Endothelial cell of umbilical vein (primary cell): ENCODE results near the gene QRFP. TPM values are rescaled to one million over a fixed set of nuclear protein-coding genes. Genes with fewer than 3 reads are reported as not detected.

Experiments used
- BruUV-seq: library from RNA; stranded (reverse); fragments of 400-500 nt; replicated peaks from 2 replicates; lab custom pipeline; 2021; lab: Mats Ljungman, UMichigan
- CTCF ChIA-PET: fragments of 300-600, 350-600 bp; sonication (Branson Sonifier 250); formaldehyde crosslinking; loops from one replicate; lab custom pipeline; 2021; ENCODE audit warnings: antibody characterized with exemption, inconsistent platforms; lab: Charles Lee
- POLR2A ChIA-PET: fragments of 300-600, 350-600 bp; sonication (Branson Sonifier 250); formaldehyde crosslinking; loops from one replicate; lab custom pipeline; 2021; ENCODE audit warnings: antibody characterized with exemption, inconsistent platforms; lab: Charles Lee
- DNase-seq: peaks from one replicate; pipeline ENCODE4 v3.0.0-alpha.2; 2011; ENCODE audit warnings: low read depth, low spot score
- FAIRE-seq: peaks from 2 replicates; lab custom pipeline; 2011; peaks lifted over from hg19 to GRCh38; lab: Jason Lieb, UNC
- H2AFZ ChIP-seq: 2 replicates; pipeline ENCODE4 v1.6.0; 2012; ENCODE audit warnings: low read depth, low read length, control low read depth, inconsistent platforms
- H3K27ac ChIP-seq: 2 replicates; pipeline ENCODE4 v1.5.1; 2011; ENCODE audit warnings: low read depth, mild to moderate bottlenecking, control low read depth, low read length, moderate library complexity; ENCODE audit not compliant: insufficient read depth
- H3K27me3 ChIP-seq, 2 experiments: 2 replicates each; pipeline versions ENCODE4 v1.6.0 to v1.6.1; 2011; ENCODE audit warnings: low read length in 2 of 2, mixed read lengths in 1 of 2; ENCODE audit not compliant: control insufficient read depth in 2 of 2, insufficient read depth in 2 of 2
- H3K36me3 ChIP-seq, 2 experiments: 2 replicates in 1 of 2; 3 replicates in 1 of 2; pipeline ENCODE4 v1.5.1; 2011; ENCODE audit warnings: low read length in 2 of 2, mild to moderate bottlenecking in 1 of 2, moderate library complexity in 1 of 2; ENCODE audit not compliant: control insufficient read depth in 2 of 2, insufficient read depth in 2 of 2; ENCODE audit errors: extremely low read depth in 1 of 2
- H3K4me1 ChIP-seq: 3 replicates; pipeline ENCODE4 v1.5.1; 2011; ENCODE audit warnings: mild to moderate bottlenecking, low read length; ENCODE audit not compliant: control insufficient read depth, insufficient read depth; ENCODE audit errors: extremely low read depth
- H3K4me2 ChIP-seq: 2 replicates; pipeline ENCODE4 v1.6.1; 2011; ENCODE audit warnings: low read length, control low read depth, mixed read lengths; ENCODE audit not compliant: insufficient read depth
- H3K4me3 ChIP-seq, 3 experiments: fragments of 200-600 bp in 1 of 3; sonication (generic), shearing (Covaris generic) in 1 of 3; replicated peaks in 1 of 3; 2 replicates each; pipeline ENCODE4 v1.5.1; 2011 to 2016; ENCODE audit warnings: control low read depth in 3 of 3, low read length in 3 of 3, mild to moderate bottlenecking in 2 of 3, inconsistent platforms in 1 of 3, low read depth in 1 of 3, moderate library complexity in 1 of 3; ENCODE audit not compliant: insufficient read depth in 1 of 3
- H3K79me2 ChIP-seq: 2 replicates; pipeline ENCODE4 v1.6.0; 2012; ENCODE audit warnings: low read length, inconsistent platforms; ENCODE audit not compliant: control insufficient read depth, insufficient read depth
- H3K9ac ChIP-seq: replicated peaks from 2 replicates; pipeline ENCODE3; 2011; ENCODE audit warnings: low read length, control low read depth; ENCODE audit not compliant: insufficient read depth; ENCODE audit errors: extremely low read depth
- H3K9me1 ChIP-seq: replicated peaks from 3 replicates; pipeline ENCODE4 v1.6.0; 2011; ENCODE audit warnings: mild to moderate bottlenecking, low read length; ENCODE audit not compliant: control insufficient read depth, insufficient read depth; ENCODE audit errors: extremely low read depth
- H3K9me3 ChIP-seq: replicated peaks from 2 replicates; pipeline ENCODE4 v1.5.1; 2012; ENCODE audit warnings: low read length, inconsistent platforms; ENCODE audit not compliant: control insufficient read depth, insufficient read depth
- H4K20me1 ChIP-seq: replicated peaks from 2 replicates; pipeline ENCODE3; 2011; ENCODE audit warnings: mild to moderate bottlenecking, low read length; ENCODE audit not compliant: control insufficient read depth, insufficient read depth; ENCODE audit errors: extremely low read depth
- CTCF ChIP-seq, 2 donors: IDR thresholded peaks; 1 replicate in 1 of 2; 2 replicates in 1 of 2; pipeline ENCODE4 v1.5.1; 2011; ENCODE audit warnings: low read length in 2 of 2, mild to moderate bottlenecking in 2 of 2, moderate library complexity in 2 of 2, control low read depth in 1 of 2, inconsistent platforms in 1 of 2, low read depth in 1 of 2; ENCODE audit not compliant: insufficient read depth in 1 of 2; ENCODE audit errors: extremely low read depth in 1 of 2
- EZH2 ChIP-seq: IDR thresholded peaks from 2 replicates; pipeline ENCODE4 v1.6.1; 2012; ENCODE audit warnings: borderline replicate concordance, low read depth, mild to moderate bottlenecking, moderate library complexity, low read length, inconsistent platforms; ENCODE audit not compliant: severe bottlenecking
- FOS ChIP-seq: IDR thresholded peaks from 2 replicates; pipeline ENCODE4 v1.6.1; 2011; ENCODE audit warnings: mild to moderate bottlenecking, low read length, moderate library complexity, borderline replicate concordance; ENCODE audit not compliant: insufficient read depth
- GATA2 ChIP-seq: IDR thresholded peaks from 2 replicates; pipeline ENCODE4 v1.7.0; 2011; ENCODE audit warnings: low read depth, mild to moderate bottlenecking, moderate library complexity, mixed read lengths, low read length; ENCODE audit not compliant: insufficient read length, insufficient read depth
- JUN ChIP-seq: IDR thresholded peaks from 2 replicates; pipeline ENCODE4 v1.6.1; 2011; ENCODE audit warnings: borderline replicate concordance, low read depth; ENCODE audit not compliant: insufficient read length, insufficient read depth
- MYC ChIP-seq: IDR thresholded peaks from one replicate; pipeline ENCODE4 v1.6.1; 2011; ENCODE audit warnings: mild to moderate bottlenecking, low read depth, low read length
- POLR2A ChIP-seq: IDR thresholded peaks from 2 replicates; pipeline ENCODE4 v1.6.1; 2012; ENCODE audit warnings: low read depth, mild to moderate bottlenecking, control low read depth, low read length
- POLR2AphosphoS5 ChIP-seq: IDR thresholded peaks from 2 replicates; pipeline ENCODE4 v1.6.1; 2012; ENCODE audit warnings: low read depth, mild to moderate bottlenecking, control low read depth, low read length, moderate library complexity; ENCODE audit not compliant: insufficient read depth
- dilution Hi-C: fragments of 300-500 bp; cut with MboI; formaldehyde crosslinking; loops from one replicate; pipeline ENCODE4 v1.15.0; 2019; ENCODE audit warnings: low sequenced_read_pairs; ENCODE audit not compliant: extremely low pct_ligation_motif_present
- intact Hi-C: fragments of 100-400 bp; cut with micrococcal nuclease; formaldehyde crosslinking; loops from one replicate; pipeline ENCODE4 v1.10.0; 2022
- polyA plus RNA-seq, 4 experiments: library from polyadenylated mRNA; depleted of rRNA in 3 of 4; stranded (reverse) in 3 of 4; unstranded in 1 of 4; fragments of >200 nt; gene quantifications; 2 replicates each; pipeline versions ENCODE4 v1.2.1 to v1.2.3, GENCODE V29; 2011 to 2012; ENCODE audit warnings: missing spikeins in 1 of 4
- total RNA-seq: library from RNA; stranded (reverse); gene quantifications from 2 replicates; pipeline ENCODE4 v1.2.3, GENCODE V29; 2021
- TF ChIP-seq, protein P1 (sequence below): IDR thresholded peaks from 2 replicates; pipeline ENCODE4 v1.6.1; 2011; ENCODE audit not compliant: insufficient read depth, insufficient read length

QRFP gene
- total and polyA plus RNA-seq, 2 donors (not counting 3 experiments of a cell fraction or from before 2014, with no cell fraction given) = not detected

GRCh38 chr9:130933114-130934046, 36.8 kb upstream of the QRFP start:
- ChIA-PET CTCF (interaction anchor here (0.6 to 2.2 kb wide), 7 partner anchors 10 to 113 kb away, joined by 3 to 6 read pairs (median 3); no protein-coding TSS in a partner anchor), POLR2A (no interaction called here)
- TF ChIP-seq JUN (no peak), POLR2A (no peak), CTCF (IDR thresholded peaks at IDR 0.05; ENCODE audit: extremely low read depth in 1 of 2, insufficient read depth in 1 of 2, low read depth in 1 of 2, low read length in 2 of 2) (no peak), POLR2AphosphoS5 (no peak), EZH2 (peak; percentile 8), MYC (no peak), FOS (no peak), GATA2 (no peak)
- TF ChIP-seq, protein P1, sequence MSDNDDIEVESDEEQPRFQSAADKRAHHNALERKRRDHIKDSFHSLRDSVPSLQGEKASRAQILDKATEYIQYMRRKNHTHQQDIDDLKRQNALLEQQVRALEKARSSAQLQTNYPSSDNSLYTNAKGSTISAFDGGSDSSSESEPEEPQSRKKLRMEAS = no peak
- Histone ChIP-seq H3K4me1 (peaks cover 6% of the 10 kb centered on the region), H4K20me1 (no peaks in the 10 kb centered on the region), H3K27ac (no peak overlapping the region), H3K36me3 (no peaks in the 10 kb centered on the region), H3K4me3 (no peak overlapping the region), H3K27me3 (peaks cover 26% of the 10 kb centered on the region in 2 experiments), H3K79me2 (no peaks in the 10 kb centered on the region), H3K9me3 (no peaks in the 10 kb centered on the region), H2AFZ (no peak overlapping the region), H3K4me2 (no peak overlapping the region), H3K9ac (no peak overlapping the region), H3K9me1 (no peaks in the 10 kb centered on the region)
- intact Hi-C loops = no loop called here
- dilution Hi-C loops = no loop called here
- no peak for DNase-seq
- no TSS peak for BruUV-seq
- peak; percentile 73 for FAIRE-seq
